OCI-LY7 (cell line): ENCODE measurements around the gene MAML3. TPM values are rescaled to one million over a fixed set of nuclear protein-coding genes. Genes with fewer than 3 reads are reported as not detected.

Source experiments
- BruUV-seq: library from RNA; stranded (reverse); fragments of 400-500 nt; replicated peaks from 2 replicates; lab custom pipeline; 2021; lab: Mats Ljungman, UMichigan
- CTCF ChIA-PET: fragments of 300-600 bp; sonication (Branson Sonifier 250); formaldehyde crosslinking; loops from one replicate; lab custom pipeline; 2022; ENCODE audit warnings: antibody characterized with exemption; ENCODE audit not compliant: unreplicated experiment; lab: Charles Lee
- POLR2A ChIA-PET: fragments of 300-600 bp; sonication (Branson Sonifier 250); formaldehyde crosslinking; loops from one replicate; lab custom pipeline; 2022; ENCODE audit warnings: antibody characterized with exemption; lab: Charles Lee
- DNase-seq: peaks from one replicate; pipeline ENCODE4 v3.0.0-alpha.2; 2015; ENCODE audit warnings: low spot score
- H2AFZ ChIP-seq: fragments of 200-600 bp; sonication (generic), shearing (Covaris generic); 2 replicates; pipeline ENCODE4 v1.6.1; 2014; ENCODE audit warnings: mild to moderate bottlenecking, antibody characterized with exemption, low read length, moderate library complexity
- H3K27ac ChIP-seq: fragments of 200-600 bp; sonication (generic); 2 replicates; pipeline ENCODE4 v1.5.1; 2014; ENCODE audit warnings: mixed run types, low read depth, mild to moderate bottlenecking, moderate library complexity, low read length, inconsistent platforms; ENCODE audit not compliant: poor library complexity, severe bottlenecking
- H3K36me3 ChIP-seq: fragments of 200-600 bp; sonication (generic); 2 replicates; pipeline ENCODE4 v1.6.1; 2014; ENCODE audit warnings: mild to moderate bottlenecking, antibody characterized with exemption, low read length, moderate library complexity, mixed read lengths; ENCODE audit not compliant: insufficient read depth
- H3K4me1 ChIP-seq: fragments of 200-600 bp; sonication (generic); 2 replicates; pipeline ENCODE4 v1.5.1; 2014; ENCODE audit warnings: mild to moderate bottlenecking, low read length; ENCODE audit not compliant: insufficient read depth, poor library complexity, severe bottlenecking
- H3K4me2 ChIP-seq: fragments of 200-600 bp; sonication (generic); 2 replicates; pipeline ENCODE4 v1.6.1; 2014; ENCODE audit warnings: mild to moderate bottlenecking, low read length
- H3K4me3 ChIP-seq: fragments of 200-600 bp; sonication (generic); 2 replicates; pipeline ENCODE4 v1.5.1; 2014; ENCODE audit warnings: mild to moderate bottlenecking, low read depth, low read length; ENCODE audit not compliant: poor library complexity, severe bottlenecking
- H3K79me2 ChIP-seq: fragments of 200-600 bp; sonication (generic); 2 replicates; pipeline ENCODE4 v1.6.1; 2016; ENCODE audit warnings: low read depth, mild to moderate bottlenecking, low read length, moderate library complexity, mixed read lengths; ENCODE audit not compliant: insufficient read depth
- H3K9me2 ChIP-seq: fragments of 200-600 bp; sonication (generic); 2 replicates; pipeline ENCODE4 v1.6.1; 2016; ENCODE audit warnings: mild to moderate bottlenecking, low read length, mixed read lengths; ENCODE audit not compliant: insufficient read depth
- H3K9me3 ChIP-seq: fragments of 200-600 bp; sonication (generic); 2 replicates; pipeline ENCODE4 v1.6.1; 2014; ENCODE audit warnings: mild to moderate bottlenecking, mixed run types, low read length, mixed read lengths
- H4K20me1 ChIP-seq: fragments of 200-600 bp; sonication (generic); 2 replicates; pipeline ENCODE4 v1.6.1; 2014; ENCODE audit warnings: mild to moderate bottlenecking, antibody characterized with exemption, low read length, moderate library complexity, mixed read lengths; ENCODE audit not compliant: insufficient read depth
- CTCF ChIP-seq: fragments of 200-600 bp; sonication (generic); conservative IDR thresholded peaks from 2 replicates; pipeline ENCODE4 v1.5.1; 2014; ENCODE audit warnings: mild to moderate bottlenecking, antibody characterized with exemption, low read length, moderate library complexity, mixed read lengths
- EZH2phosphoT487 ChIP-seq: fragments of 200-600 bp; sonication (generic); IDR thresholded peaks from 2 replicates; pipeline ENCODE4 v1.6.1; 2018; ENCODE audit warnings: low read depth, borderline replicate concordance, mild to moderate bottlenecking, mixed run types, antibody characterized with exemption, low read length, moderate library complexity, mixed read lengths
- intact Hi-C: fragments of 100-400 bp; cut with micrococcal nuclease; formaldehyde crosslinking; loops from one replicate; pipeline ENCODE4 v1.10.0; 2022; ENCODE audit not compliant: unreplicated experiment
- total RNA-seq, 2 experiments: library from RNA; depleted of rRNA in 1 of 2; stranded (reverse); fragments of >200 nt in 1 of 2; shearing (Covaris generic) in 1 of 2; gene quantifications; 2 replicates each; pipeline ENCODE4 v1.2.3, GENCODE V29; 2014 to 2022

Gene MAML3
- total RNA-seq, 2 experiments from 2014 or later = 0.80 to 1.2 TPM

- CTCF ChIA-PET = no interaction called here
- TF ChIP-seq CTCF (no peak), EZH2phosphoT487 (no peak)
- no peak overlapping the region for H3K4me3 ChIP-seq
- H3K27ac ChIP-seq = no peak overlapping the region
- no peaks in the 10 kb centered on the region for H3K9me2 ChIP-seq
- no peaks in the 10 kb centered on the region for H4K20me1 ChIP-seq
- intact Hi-C loops = no loop called here
- no peaks in the 10 kb centered on the region for H3K36me3 ChIP-seq
- no peak overlapping the region for H3K4me2 ChIP-seq
- POLR2A ChIA-PET = interaction anchor here (0.6 kb wide), 1 partner anchor 753 kb away, joined by 3 read pairs; no protein-coding TSS in a partner anchor
- BruUV-seq = no TSS peak
- no peaks in the 10 kb centered on the region for H3K4me1 ChIP-seq
- H3K9me3 ChIP-seq = no peaks in the 10 kb centered on the region
- no peaks in the 10 kb centered on the region for H3K79me2 ChIP-seq
- no peak for DNase-seq
- no peak overlapping the region for H2AFZ ChIP-seq
These were observed 353.9 kb downstream of the MAML3 start for GRCh38 chr4:139800082-139800481.

GRCh38 chr4:139799615-139800014 is 354.4 kb downstream of the MAML3 start:
- Histone ChIP-seq H3K4me2 (no peak overlapping the region), H3K79me2 (no peaks in the 10 kb centered on the region), H3K9me2 (no peaks in the 10 kb centered on the region), H3K4me1 (no peaks in the 10 kb centered on the region), H3K9me3 (no peaks in the 10 kb centered on the region), H3K4me3 (no peak overlapping the region), H3K27ac (no peak overlapping the region), H2AFZ (no peak overlapping the region), H3K36me3 (no peaks in the 10 kb centered on the region), H4K20me1 (no peaks in the 10 kb centered on the region)
- intact Hi-C loops = no loop called here
- TF ChIP-seq EZH2phosphoT487 (no peak), CTCF (no peak)
- ChIA-PET CTCF (no interaction called here), POLR2A (no interaction called here)
- no TSS peak for BruUV-seq
- DNase-seq = no peak

GRCh38 chr4:139798456-139798855 is 355.5 kb downstream of the MAML3 start:
- no peaks in the 10 kb centered on the region for H4K20me1 ChIP-seq
- no peak overlapping the region for H2AFZ ChIP-seq
- H3K9me2 ChIP-seq = no peaks in the 10 kb centered on the region
- BruUV-seq = no TSS peak
- H3K79me2 ChIP-seq = no peaks in the 10 kb centered on the region
- CTCF ChIA-PET = no interaction called here
- no peaks in the 10 kb centered on the region for H3K9me3 ChIP-seq
- DNase-seq = no peak
- no peak overlapping the region for H3K4me2 ChIP-seq
- no peaks in the 10 kb centered on the region for H3K4me1 ChIP-seq
- no peaks in the 10 kb centered on the region for H3K36me3 ChIP-seq
- no peak overlapping the region for H3K27ac ChIP-seq
- H3K4me3 ChIP-seq = no peak overlapping the region
- POLR2A ChIA-PET = interaction anchor here (0.8 to 0.9 kb wide), 2 partner anchors 9 to 11 kb away, joined by 3 to 5 read pairs; no protein-coding TSS in a partner anchor
- no peak for TF ChIP-seq CTCF
- no peak for TF ChIP-seq EZH2phosphoT487
- intact Hi-C loops = no loop called here
